Fibroblast of the aortic adventitia (primary cell): ENCODE measurements around the gene KLHL7. TPM values are rescaled to one million over a fixed set of nuclear protein-coding genes. Genes with fewer than 3 reads are reported as not detected.
"Not testable (repeated sequence)": the region's sequence is repeated elsewhere in the genome, so short reads cannot be mapped to it uniquely, and the experiment has no call there.

ENCODE experiments used
- DNase-seq: peaks from one replicate; pipeline ENCODE4 v3.0.0-alpha.2; 2010; ENCODE audit warnings: low read depth
- H3K4me3 ChIP-seq: 2 replicates; pipeline ENCODE4 v1.5.1; 2011; ENCODE audit warnings: low read depth, mild to moderate bottlenecking, control low read depth, low read length, moderate library complexity
- CTCF ChIP-seq: IDR thresholded peaks from 2 replicates; pipeline ENCODE4 v1.5.1; 2011; ENCODE audit warnings: mild to moderate bottlenecking, low read length, control low read depth, inconsistent platforms; ENCODE audit not compliant: insufficient read depth
- total RNA-seq: library from RNA; depleted of rRNA; stranded (reverse); fragments of >200 nt; gene quantifications from 2 replicates; pipeline ENCODE4 v1.2.3, GENCODE V29; 2012; ENCODE audit warnings: low replicate concordance

The KLHL7 gene
- total RNA-seq, 1 donor, result 28.5 TPM

DNA sequence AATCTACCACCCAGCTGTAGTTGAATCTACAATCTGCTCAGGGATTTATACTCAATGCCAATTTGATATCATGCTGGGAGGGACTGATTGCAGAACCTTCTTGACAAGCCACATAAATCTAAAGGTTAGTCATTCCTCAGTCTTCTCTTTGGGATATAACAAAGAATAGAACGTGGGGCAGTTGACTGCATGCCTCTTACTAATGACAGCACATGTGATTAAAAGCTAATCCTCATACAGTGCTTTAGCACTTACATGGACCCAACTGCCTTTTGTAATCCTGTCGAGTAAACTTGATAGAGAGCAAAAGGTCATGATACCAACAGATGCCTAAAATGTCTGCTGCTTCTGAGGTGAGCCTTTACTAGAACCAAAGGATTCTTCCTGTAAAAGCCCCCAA is 12.3 kb downstream of the KLHL7 start:
- no peak for DNase-seq
- no peak for TF ChIP-seq CTCF
- H3K4me3 ChIP-seq, result no peak overlapping the region

DNA sequence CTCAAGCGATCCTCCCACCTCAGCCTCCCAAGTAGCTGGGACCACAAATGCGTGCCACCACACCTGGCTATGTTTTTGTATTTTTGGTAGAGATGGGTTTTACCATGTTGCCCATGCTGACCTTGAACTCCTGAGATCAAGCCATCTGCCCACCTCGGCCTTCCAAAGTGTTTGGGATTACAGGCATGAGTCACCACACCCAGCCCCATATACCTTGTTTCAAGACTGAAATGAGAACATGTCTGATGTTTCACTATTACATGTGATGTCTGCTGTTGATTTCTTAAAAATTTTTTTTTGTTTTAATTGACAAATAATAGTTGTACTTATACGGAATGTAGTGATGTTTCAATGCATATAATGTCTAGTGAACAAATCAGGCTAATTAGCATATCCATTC is 14.5 kb downstream of the KLHL7 start:
- TF ChIP-seq CTCF, result no peak
- DNase-seq, result no peak
- no peak overlapping the region for H3K4me3 ChIP-seq

DNA sequence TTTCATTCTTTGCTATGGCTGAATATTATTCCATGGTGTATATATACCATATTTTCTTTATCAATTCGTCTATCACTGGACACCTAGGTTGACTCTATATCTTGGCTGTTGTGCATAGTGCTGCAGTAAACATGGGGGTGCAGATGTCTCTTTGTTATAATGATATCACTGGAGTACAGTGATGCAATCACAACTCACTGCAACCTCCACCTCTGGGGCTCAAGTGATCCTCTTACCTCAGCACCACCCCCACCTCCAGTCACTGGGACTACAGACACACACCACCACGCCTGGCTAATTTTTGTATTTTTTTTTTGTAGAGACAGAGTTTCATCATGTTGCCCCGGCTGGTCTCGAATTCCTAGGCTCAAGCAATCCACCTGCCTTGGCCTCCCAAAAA is 15.6 kb downstream of the KLHL7 start:
- no peak overlapping the region for H3K4me3 ChIP-seq
- DNase-seq, result no peak
- TF ChIP-seq CTCF, result no peak

- no peak overlapping the region for H3K4me3 ChIP-seq
- no peak for TF ChIP-seq CTCF
- no peak for DNase-seq
Measured at GRCh38 chr7:23123007-23123406, 17.4 kb downstream of the KLHL7 start.

GRCh38 chr7:23123465-23123864 is 17.9 kb downstream of the KLHL7 start:
- no peak overlapping the region for H3K4me3 ChIP-seq
- no peak for TF ChIP-seq CTCF
- DNase-seq, result no peak

DNA sequence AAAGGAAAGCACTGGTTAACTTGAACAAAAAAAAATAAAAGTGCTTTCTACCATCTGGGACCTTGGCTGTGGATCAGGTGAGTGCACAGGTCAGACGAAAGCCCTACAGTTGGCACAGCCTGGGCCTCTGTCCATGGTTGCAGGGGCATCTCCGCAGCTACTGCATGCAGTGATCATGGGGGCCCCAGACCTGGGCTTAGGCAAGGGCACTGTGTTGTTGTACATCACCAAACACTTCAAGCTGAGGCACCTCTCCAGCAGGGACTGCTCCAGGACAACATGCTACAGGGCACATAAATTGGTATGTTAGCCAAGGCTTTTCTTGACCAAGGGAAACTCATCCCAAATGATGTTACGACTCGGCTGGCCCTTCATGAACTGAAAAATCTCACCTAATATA is 23.5 kb downstream of the KLHL7 start:
- H3K4me3 ChIP-seq, result no peak overlapping the region
- DNase-seq, result no peak
- TF ChIP-seq CTCF, result no peak

DNA sequence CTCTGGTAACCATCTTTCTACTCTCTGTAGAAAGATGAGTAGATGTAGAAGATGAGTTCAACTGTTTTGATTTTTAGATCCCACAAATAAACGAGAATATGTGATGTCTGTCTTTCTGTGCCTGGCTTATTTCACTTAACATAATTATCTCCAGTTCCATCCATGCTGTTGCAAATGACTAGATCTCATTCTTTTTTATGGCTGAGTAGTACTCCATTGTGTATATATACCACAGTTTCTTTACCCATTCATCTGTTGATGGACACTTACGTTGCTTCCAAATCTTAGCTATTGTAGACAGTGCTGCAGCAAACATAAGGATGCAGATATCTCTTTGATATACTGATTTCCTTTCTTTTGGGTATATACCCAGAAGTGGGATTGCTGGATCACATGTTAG is 26.2 kb downstream of the KLHL7 start:
- H3K4me3 ChIP-seq, DNase-seq: not testable (repeated sequence)

DNA sequence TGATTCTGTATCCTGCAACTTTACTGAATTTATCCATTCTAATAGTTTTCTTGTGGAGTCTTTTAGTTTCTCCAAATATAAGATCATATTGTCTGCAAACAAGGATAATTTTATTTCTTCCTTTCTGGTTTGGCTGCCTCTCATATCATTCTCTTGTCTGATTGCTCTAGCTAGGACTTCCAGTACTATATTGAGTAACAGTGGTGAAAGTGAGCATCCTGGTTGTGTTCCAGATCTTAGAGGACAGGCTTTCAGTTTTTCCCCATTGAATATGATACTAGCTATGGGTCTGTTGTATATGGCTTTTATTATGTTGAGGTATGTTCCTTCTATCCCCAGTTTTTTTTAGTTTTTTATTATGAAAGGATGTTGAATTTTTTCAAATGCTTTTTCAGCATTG is 28.2 kb downstream of the KLHL7 start:
- no peak overlapping the region for H3K4me3 ChIP-seq
- TF ChIP-seq CTCF, result no peak
- no peak for DNase-seq
